CD4-positive, alpha-beta T cell treated with Interleukin-21 for 1 hour (primary cell): ENCODE data around the gene CEP19.

Experiments used
- DNase-seq: peaks from one replicate; pipeline ENCODE4 v3.0.0-alpha.2; 2020

Gene CEP19

DNA sequence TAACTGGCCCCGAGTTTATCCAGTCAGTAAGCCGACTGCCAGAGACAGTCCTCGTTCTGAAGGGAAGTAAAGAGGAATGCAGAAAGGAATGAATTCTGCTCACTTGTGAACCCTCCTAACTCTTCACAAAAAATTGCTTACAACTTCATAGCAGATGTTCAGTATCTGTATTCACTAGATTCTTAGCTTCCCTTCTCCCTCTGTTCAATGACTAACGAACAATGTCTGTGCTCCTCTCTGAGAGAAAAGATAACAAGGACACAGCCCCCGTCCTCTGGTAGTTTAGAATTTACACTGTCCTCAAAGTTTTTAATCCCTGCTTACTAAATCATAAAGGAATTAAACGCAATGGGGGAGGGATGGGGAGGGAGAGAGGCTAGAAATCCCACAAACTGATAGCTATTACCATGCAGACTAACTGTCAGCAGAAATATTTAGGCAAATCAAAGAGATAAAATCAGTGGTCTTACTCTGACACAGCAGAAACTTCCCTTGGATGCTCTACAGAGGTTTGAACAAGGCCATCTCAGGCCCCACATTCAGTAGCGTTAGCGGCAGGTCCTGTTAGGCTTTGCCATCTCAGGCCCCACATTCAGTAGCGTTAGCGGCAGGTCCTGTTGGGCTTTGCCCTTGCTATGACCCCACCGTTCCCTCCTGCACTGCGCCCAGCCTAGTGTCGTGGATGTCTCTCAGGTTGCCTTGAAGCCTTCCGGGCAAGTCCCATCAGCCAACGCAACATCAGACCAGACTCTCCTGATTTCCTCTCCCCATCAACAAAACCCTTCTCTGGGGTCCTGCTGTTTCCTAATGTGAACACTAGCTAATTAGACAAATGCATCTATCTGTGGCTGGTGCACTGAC is 49.1 kb downstream of the CEP19 start:
- DNase-seq = no peak

DNA sequence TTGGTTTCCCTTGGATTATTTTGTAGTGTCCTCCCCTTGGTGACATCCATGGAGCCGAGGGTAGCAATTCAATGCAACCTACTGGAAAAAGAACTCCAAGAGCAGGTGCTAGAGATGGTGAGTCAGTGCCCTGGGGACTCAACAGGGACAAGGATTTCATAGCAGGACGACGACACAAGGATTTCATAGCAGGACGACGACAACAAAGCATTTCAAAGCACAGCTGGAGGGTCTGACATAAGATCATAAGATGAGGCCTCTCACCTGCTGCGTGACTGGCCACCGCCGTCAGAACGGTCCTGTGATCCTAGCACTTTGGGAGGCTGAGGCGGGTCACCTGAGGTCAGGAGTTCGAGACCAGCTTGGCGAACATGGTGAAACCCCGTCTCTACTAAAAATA is 50.0 kb downstream of the CEP19 start:
- no peak for DNase-seq

DNA sequence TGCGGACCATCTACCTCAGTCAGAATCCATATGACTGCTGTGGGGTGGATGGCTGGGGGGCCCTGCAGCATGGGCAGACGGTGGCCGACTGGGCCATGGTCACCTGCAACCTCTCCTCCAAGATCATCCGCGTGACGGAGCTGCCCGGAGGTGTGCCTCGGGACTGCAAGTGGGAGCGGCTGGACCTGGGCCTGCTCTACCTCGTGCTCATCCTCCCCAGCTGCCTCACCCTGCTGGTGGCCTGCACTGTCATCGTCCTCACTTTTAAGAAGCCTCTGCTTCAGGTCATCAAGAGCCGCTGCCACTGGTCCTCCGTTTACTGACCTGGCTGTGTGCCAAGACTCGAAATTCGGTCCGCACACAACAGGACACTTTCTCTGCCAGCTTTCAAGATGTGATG is 50.6 kb downstream of the CEP19 start:
- no peak for DNase-seq

DNA sequence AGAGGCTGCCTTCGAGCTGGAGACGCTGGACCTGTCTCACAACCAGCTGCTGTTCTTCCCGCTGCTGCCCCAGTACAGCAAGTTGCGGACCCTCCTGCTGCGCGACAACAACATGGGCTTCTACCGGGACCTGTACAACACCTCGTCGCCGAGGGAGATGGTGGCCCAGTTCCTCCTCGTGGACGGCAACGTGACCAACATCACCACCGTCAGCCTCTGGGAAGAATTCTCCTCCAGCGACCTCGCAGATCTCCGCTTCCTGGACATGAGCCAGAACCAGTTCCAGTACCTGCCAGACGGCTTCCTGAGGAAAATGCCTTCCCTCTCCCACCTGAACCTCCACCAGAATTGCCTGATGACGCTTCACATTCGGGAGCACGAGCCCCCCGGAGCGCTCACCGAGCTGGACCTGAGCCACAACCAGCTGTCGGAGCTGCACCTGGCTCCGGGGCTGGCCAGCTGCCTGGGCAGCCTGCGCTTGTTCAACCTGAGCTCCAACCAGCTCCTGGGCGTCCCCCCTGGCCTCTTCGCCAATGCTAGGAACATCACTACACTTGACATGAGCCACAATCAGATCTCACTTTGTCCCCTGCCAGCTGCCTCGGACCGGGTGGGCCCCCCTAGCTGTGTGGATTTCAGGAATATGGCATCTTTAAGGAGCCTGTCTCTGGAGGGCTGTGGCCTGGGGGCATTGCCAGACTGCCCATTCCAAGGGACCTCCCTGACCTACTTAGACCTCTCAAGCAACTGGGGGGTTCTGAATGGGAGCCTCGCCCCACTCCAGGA is 51.5 kb downstream of the CEP19 start:
- no peak for DNase-seq

DNA sequence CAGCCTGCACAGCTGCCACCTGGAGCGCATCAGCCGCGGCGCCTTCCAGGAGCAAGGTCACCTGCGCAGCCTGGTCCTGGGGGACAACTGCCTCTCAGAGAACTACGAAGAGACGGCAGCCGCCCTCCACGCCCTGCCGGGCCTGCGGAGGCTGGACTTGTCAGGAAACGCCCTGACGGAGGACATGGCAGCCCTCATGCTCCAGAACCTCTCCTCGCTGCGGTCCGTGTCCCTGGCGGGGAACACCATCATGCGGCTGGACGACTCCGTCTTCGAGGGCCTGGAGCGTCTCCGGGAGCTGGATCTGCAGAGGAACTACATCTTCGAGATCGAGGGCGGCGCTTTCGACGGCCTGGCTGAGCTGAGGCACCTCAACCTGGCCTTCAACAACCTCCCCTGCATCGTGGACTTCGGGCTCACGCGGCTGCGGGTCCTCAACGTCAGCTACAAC is 52.1 kb downstream of the CEP19 start:
- no peak for DNase-seq
